Stimulated activated CD4-positive, alpha-beta T cell treated with anti-CD3 and anti-CD28 coated beads, Interleukin-4, amount 100 ng/mL, for 4 hours (primary cell): Measurements from ENCODE around the gene ACTN2.

ENCODE experiments used
- DNase-seq, 2 experiments: peaks; one replicate each; pipeline ENCODE4 v3.0.0-alpha.2; 2020

The ACTN2 gene

GRCh38 chr1:236744533-236744932 lies 58.2 kb downstream of the ACTN2 start:
- DNase-seq = no peak

- no peak for DNase-seq
Observed at GRCh38 chr1:236746785-236747184, 60.5 kb downstream of the ACTN2 start.

DNA sequence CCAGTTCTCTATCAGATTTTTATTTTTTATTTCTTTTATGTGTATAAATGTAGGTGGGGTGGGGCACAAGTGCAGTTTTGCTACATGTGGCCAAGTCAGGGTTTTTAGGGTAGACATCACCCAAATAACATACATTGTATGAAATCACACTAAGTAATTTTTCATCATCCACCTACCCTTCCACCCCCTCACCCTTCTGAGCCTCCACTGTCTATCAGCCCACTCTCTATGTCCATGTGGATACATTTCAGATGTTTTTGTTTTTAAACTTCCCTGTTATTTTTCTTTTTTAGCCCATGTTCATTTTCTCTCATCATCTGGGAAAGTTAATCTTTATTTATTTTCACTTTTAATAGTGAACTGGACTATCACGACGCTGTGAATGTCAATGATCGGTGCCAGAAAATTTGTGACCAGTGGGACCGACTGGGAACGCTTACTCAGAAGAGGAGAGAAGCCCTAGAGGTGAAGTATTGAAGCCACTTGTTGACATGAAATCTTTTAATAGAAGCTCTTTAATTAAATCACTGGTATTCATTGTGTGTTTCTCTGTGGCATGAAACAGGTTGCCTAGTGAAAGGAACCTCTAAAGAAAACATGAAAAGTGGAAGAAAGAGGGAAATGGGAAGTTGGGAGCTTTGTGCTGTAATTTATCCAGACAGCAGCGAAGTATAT lies 61.1 kb downstream of the ACTN2 start:
- DNase-seq = no peak

- no peak for DNase-seq
Observed at GRCh38 chr1:236748268-236748870, 62.1 kb downstream of the ACTN2 start.

GRCh38 chr1:236750928-236751327 lies 64.6 kb downstream of the ACTN2 start:
- DNase-seq = no peak

GRCh38 chr1:236751385-236751784 lies 65.1 kb downstream of the ACTN2 start:
- no peak for DNase-seq

GRCh38 chr1:236751935-236752334 lies 65.6 kb downstream of the ACTN2 start:
- no peak for DNase-seq

GRCh38 chr1:236753516-236753915 lies 67.2 kb downstream of the ACTN2 start:
- DNase-seq = no peak

GRCh38 chr1:236753964-236754363 lies 67.7 kb downstream of the ACTN2 start:
- DNase-seq = no peak

DNA sequence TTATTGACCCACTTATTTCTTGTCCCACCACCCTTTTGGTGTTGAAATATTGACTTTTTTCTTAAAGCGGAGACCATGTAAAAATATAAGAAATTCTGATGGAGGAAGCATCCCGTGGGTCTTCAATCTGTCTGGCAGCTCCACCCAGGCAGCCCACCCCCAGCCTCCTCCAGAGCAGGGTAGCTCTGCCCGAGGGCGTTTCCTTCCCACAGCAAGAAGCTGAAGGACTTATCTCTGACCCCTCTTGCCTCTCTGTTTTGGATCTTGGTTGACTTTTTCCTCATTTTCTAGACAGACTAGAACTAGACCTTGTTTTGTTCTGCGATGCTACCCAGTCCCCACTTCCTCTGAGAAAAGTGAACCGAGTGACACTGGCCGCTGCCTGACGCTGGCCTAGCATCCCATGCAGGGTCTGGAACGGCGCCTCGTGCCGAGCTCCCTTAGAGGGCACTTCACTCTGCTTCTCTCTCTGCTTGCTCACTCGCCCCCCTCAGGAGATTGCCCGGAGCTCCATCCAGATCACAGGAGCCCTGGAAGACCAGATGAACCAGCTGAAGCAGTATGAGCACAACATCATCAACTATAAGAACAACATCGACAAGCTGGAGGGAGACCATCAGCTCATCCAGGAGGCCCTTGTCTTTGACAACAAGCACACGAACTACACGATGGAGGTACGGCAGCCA lies 68.4 kb downstream of the ACTN2 start:
- DNase-seq = no peak

DNA sequence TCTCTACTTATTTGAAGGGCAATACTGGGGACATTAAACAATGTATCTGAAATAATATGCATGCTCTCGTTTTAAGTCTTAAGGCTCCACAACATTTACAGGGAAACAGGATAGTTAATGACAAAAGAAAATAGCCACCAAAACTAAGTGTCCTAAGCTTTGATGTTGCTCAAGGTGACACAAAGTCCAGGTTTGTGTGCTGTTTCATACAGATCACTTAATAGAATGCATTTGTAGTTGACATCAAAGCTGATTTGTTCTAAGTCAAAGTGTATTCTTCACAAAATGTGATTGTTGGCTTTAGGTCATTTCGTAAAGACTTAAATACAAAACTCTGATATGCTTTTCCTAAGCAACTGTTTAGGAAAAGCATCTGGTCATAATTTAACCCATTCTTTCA lies 71.3 kb downstream of the ACTN2 start:
- DNase-seq = no peak

DNA sequence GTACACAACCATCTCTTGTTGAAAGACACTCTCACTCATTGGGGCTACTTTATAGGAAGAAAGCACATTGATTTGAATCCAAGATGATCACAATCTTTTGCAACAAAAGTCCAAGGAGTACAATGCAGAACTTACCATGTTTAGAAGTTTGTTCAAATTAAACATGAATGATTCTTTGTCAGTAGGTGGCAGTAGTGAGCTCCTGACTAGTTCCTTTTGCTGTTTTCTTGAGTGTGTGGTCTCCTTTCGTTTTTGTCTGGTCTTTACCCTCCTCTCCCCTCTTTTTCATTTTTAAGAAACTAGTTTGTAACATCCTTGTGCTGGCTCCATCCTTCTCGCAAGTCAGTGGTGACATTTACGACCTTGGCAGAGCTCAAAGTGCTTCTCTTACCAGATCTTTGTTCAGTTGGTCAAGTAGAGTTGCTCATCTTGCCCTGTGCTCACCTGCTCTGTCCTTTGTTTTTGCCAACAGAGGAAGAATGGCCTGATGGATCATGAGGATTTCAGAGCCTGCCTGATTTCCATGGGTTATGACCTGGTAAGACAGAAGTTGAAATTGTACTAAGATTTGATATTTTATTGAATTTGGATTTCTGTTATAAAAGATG lies 73.1 kb downstream of the ACTN2 start:
- DNase-seq = no peak

- DNase-seq = no peak
Observed at GRCh38 chr1:236760480-236760879, 74.2 kb downstream of the ACTN2 start.

DNA sequence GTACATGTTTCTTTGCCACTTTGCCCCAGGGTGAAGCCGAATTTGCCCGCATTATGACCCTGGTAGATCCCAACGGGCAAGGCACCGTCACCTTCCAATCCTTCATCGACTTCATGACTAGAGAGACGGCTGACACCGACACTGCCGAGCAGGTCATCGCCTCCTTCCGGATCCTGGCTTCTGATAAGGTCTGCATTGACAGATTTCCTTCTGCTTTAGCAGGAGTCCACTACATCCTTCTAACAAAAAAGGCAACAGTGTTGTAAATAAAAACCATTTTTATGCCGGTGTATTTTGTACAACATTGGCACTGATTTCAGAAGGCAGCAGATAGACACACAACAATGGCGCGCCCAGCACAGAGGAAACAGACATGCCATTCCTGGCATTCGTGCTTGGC lies 74.7 kb downstream of the ACTN2 start:
- no peak for DNase-seq

DNA sequence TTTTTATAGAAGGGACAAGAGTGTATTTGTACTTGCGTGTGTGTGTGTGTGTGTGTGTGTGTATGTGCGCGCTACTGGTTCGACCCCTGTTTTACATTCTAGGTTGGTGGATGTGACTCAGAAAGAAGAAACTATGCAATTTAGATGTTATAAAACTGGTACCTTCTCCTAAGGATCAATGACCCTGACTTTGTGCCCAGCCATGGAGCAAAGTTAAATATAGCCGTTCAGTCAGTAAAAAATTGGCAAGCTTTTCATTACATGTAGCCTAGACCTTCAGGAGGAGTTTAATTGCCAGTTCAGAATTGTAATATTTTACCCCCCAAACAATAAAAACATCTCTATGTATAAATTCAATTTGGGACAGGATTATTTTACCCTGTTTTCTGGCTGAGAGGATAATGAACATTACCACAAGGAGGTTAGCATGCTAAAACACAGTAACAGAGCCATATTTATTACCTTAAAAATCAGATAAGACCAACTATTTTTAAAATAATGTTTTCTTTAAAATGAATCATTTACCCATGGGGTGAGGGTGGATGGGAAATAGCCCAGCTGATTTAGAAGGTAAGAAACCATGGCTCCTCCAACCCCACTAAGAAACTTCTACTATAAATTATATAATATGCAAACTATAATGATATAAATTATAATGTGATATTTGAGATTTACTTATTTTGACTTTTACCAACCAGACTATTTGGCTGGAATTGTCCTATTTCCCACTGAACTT lies 75.3 kb downstream of the ACTN2 start:
- no peak for DNase-seq

DNA sequence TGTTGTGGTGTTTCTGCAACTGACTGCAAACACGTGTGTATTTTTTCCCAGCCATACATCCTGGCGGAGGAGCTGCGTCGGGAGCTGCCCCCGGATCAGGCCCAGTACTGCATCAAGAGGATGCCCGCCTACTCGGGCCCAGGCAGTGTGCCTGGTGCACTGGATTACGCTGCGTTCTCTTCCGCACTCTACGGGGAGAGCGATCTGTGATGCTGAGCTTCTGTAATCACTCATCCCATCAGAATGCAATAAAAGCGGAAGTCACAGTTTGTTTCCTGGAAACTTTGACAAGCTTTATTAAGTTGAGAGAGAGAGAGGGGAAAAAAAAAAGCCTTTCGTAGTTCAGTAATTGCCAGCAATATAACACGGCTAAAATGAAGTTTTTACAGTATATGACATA lies 76.1 kb downstream of the ACTN2 start:
- no peak for DNase-seq

GRCh38 chr1:236765831-236766230 lies 79.5 kb downstream of the ACTN2 start:
- DNase-seq = no peak

- no peak for DNase-seq
Observed at GRCh38 chr1:236766506-236766905, 80.2 kb downstream of the ACTN2 start.

GRCh38 chr1:236767276-236767675 lies 81.0 kb downstream of the ACTN2 start:
- DNase-seq = no peak

GRCh38 chr1:236768601-236769000 lies 82.3 kb downstream of the ACTN2 start:
- DNase-seq = no peak

- no peak for DNase-seq
Observed at GRCh38 chr1:236773919-236774318, 87.6 kb downstream of the ACTN2 start.

DNA sequence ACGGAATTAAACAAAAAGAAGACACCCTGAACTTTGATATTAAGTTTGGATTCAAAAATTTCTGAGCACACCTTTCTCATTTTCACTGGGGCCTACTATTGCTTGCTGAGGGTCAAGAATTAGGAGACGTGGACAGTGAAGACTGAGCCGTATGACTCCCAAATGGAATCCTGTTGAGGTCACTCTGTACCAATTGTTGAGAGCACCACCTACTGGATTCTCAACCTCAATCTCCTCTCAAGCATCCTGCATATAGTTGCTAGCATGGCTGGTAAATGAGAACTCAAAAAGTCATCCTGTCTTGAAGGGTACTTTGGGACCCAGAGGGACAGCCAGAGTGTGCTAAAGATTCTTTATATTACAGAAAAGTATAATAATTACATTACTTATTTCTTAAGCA lies 88.6 kb downstream of the ACTN2 start:
- no peak for DNase-seq

GRCh38 chr1:236779312-236779711 lies 93.0 kb downstream of the ACTN2 start:
- DNase-seq = no peak
